ENCODE measurements around the gene SLC16A2.

DNA sequence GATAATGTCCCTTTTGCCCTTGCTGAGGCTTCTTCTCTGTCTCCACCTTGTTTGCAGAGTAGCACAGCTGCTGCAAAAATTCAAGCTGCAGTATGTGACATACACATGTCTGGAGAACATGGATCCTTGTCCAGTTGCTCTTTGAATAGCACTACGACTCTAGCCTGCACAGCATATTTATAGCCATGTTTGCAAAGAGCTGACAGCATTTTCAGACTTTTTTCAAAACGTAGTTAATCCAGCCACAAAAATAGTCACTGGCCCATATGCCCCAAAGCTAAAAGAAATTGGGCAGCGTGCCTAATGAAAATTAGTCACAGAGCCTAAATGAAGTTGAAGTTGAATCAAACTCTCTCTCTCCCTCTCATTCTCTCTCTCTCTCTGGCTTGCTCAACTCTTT is 17.5 kb downstream of the SLC16A2 start:
- TF ChIP-seq, protein P1, sequence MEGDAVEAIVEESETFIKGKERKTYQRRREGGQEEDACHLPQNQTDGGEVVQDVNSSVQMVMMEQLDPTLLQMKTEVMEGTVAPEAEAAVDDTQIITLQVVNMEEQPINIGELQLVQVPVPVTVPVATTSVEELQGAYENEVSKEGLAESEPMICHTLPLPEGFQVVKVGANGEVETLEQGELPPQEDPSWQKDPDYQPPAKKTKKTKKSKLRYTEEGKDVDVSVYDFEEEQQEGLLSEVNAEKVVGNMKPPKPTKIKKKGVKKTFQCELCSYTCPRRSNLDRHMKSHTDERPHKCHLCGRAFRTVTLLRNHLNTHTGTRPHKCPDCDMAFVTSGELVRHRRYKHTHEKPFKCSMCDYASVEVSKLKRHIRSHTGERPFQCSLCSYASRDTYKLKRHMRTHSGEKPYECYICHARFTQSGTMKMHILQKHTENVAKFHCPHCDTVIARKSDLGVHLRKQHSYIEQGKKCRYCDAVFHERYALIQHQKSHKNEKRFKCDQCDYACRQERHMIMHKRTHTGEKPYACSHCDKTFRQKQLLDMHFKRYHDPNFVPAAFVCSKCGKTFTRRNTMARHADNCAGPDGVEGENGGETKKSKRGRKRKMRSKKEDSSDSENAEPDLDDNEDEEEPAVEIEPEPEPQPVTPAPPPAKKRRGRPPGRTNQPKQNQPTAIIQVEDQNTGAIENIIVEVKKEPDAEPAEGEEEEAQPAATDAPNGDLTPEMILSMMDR (tag by site-specific recombination; IDR thresholded peaks at IDR 0.05) = no peak
- TF ChIP-seq, protein P2, sequence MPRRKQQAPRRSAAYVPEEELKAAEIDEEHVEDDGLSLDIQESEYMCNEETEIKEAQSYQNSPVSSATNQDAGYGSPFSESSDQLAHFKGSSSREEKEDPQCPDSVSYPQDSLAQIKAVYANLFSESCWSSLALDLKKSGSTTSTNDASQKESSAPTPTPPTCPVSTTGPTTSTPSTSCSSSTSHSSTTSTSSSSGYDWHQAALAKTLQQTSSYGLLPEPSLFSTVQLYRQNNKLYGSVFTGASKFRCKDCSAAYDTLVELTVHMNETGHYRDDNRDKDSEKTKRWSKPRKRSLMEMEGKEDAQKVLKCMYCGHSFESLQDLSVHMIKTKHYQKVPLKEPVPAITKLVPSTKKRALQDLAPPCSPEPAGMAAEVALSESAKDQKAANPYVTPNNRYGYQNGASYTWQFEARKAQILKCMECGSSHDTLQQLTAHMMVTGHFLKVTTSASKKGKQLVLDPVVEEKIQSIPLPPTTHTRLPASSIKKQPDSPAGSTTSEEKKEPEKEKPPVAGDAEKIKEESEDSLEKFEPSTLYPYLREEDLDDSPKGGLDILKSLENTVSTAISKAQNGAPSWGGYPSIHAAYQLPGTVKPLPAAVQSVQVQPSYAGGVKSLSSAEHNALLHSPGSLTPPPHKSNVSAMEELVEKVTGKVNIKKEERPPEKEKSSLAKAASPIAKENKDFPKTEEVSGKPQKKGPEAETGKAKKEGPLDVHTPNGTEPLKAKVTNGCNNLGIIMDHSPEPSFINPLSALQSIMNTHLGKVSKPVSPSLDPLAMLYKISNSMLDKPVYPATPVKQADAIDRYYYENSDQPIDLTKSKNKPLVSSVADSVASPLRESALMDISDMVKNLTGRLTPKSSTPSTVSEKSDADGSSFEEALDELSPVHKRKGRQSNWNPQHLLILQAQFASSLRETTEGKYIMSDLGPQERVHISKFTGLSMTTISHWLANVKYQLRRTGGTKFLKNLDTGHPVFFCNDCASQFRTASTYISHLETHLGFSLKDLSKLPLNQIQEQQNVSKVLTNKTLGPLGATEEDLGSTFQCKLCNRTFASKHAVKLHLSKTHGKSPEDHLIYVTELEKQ (tag by site-specific recombination; IDR thresholded peaks at IDR 0.05; ENCODE audit: borderline replicate concordance) = no peak
- TF ChIP-seq ZNF114 (tag by site-specific recombination; IDR thresholded peaks at IDR 0.05) (no peak), YY1 (tag by site-specific recombination; IDR thresholded peaks at IDR 0.05) (no peak), ZNF423 (tag by site-specific recombination; IDR thresholded peaks at IDR 0.05) (no peak), BCL11B (tag by site-specific recombination; IDR thresholded peaks at IDR 0.05; ENCODE audit: low read depth) (no peak), ZNF169 (tag by site-specific recombination; IDR thresholded peaks at IDR 0.05) (no peak), ZNF24 (tag by site-specific recombination; IDR thresholded peaks at IDR 0.05) (no peak), KLF1 (tag by site-specific recombination; IDR thresholded peaks at IDR 0.05) (no peak)
- TF ChIP-seq, protein P3, sequence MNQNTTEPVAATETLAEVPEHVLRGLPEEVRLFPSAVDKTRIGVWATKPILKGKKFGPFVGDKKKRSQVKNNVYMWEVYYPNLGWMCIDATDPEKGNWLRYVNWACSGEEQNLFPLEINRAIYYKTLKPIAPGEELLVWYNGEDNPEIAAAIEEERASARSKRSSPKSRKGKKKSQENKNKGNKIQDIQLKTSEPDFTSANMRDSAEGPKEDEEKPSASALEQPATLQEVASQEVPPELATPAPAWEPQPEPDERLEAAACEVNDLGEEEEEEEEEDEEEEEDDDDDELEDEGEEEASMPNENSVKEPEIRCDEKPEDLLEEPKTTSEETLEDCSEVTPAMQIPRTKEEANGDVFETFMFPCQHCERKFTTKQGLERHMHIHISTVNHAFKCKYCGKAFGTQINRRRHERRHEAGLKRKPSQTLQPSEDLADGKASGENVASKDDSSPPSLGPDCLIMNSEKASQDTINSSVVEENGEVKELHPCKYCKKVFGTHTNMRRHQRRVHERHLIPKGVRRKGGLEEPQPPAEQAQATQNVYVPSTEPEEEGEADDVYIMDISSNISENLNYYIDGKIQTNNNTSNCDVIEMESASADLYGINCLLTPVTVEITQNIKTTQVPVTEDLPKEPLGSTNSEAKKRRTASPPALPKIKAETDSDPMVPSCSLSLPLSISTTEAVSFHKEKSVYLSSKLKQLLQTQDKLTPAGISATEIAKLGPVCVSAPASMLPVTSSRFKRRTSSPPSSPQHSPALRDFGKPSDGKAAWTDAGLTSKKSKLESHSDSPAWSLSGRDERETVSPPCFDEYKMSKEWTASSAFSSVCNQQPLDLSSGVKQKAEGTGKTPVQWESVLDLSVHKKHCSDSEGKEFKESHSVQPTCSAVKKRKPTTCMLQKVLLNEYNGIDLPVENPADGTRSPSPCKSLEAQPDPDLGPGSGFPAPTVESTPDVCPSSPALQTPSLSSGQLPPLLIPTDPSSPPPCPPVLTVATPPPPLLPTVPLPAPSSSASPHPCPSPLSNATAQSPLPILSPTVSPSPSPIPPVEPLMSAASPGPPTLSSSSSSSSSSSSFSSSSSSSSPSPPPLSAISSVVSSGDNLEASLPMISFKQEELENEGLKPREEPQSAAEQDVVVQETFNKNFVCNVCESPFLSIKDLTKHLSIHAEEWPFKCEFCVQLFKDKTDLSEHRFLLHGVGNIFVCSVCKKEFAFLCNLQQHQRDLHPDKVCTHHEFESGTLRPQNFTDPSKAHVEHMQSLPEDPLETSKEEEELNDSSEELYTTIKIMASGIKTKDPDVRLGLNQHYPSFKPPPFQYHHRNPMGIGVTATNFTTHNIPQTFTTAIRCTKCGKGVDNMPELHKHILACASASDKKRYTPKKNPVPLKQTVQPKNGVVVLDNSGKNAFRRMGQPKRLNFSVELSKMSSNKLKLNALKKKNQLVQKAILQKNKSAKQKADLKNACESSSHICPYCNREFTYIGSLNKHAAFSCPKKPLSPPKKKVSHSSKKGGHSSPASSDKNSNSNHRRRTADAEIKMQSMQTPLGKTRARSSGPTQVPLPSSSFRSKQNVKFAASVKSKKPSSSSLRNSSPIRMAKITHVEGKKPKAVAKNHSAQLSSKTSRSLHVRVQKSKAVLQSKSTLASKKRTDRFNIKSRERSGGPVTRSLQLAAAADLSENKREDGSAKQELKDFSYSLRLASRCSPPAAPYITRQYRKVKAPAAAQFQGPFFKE (tag by site-specific recombination; IDR thresholded peaks at IDR 0.05; ENCODE audit: borderline replicate concordance) = no peak
- TF ChIP-seq, protein P4, sequence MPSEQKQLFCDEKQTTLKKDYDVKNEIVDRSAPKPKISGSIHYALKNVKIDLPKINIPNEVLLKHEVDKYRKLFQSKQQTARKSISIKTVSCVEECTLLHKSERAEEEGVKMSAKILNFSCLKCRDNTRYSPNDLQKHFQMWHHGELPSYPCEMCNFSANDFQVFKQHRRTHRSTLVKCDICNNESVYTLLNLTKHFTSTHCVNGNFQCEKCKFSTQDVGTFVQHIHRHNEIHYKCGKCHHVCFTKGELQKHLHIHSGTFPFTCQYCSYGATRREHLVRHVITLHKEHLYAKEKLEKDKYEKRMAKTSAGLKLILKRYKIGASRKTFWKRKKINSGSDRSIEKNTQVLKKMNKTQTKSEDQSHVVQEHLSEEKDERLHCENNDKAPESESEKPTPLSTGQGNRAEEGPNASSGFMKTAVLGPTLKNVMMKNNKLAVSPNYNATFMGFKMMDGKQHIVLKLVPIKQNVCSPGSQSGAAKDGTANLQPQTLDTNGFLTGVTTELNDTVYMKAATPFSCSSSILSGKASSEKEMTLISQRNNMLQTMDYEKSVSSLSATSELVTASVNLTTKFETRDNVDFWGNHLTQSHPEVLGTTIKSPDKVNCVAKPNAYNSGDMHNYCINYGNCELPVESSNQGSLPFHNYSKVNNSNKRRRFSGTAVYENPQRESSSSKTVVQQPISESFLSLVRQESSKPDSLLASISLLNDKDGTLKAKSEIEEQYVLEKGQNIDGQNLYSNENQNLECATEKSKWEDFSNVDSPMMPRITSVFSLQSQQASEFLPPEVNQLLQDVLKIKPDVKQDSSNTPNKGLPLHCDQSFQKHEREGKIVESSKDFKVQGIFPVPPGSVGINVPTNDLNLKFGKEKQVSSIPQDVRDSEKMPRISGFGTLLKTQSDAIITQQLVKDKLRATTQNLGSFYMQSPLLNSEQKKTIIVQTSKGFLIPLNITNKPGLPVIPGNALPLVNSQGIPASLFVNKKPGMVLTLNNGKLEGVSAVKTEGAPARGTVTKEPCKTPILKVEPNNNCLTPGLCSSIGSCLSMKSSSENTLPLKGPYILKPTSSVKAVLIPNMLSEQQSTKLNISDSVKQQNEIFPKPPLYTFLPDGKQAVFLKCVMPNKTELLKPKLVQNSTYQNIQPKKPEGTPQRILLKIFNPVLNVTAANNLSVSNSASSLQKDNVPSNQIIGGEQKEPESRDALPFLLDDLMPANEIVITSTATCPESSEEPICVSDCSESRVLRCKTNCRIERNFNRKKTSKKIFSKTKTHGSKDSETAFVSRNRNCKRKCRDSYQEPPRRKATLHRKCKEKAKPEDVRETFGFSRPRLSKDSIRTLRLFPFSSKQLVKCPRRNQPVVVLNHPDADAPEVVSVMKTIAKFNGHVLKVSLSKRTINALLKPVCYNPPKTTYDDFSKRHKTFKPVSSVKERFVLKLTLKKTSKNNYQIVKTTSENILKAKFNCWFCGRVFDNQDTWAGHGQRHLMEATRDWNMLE (tag by site-specific recombination; conservative IDR thresholded peaks at IDR 0.05; ENCODE audit: low read depth) = no peak

Data from HEK293 (cell line).